Gastrocnemius medialis (tissue), 4 donors: ENCODE results near the gene CHTF8. TPM values are rescaled to one million over a fixed set of nuclear protein-coding genes. Genes with fewer than 3 reads are reported as not detected.

Source experiments
- ATAC-seq, 2 donors: fragments of 150-250 bp; one replicate each; pipeline ENCODE4 v1.9.1; 2016
- DNase-seq, 2 donors: peaks; one replicate each; pipeline ENCODE4 v3.0.0-alpha.2; 2019
- H3K27ac ChIP-seq, 4 donors: fragments of 200-600 bp; sonication (generic); 1 replicate in 1 of 4; 2 replicates in 3 of 4; pipeline ENCODE4 v1.5.1; 2016 to 2018; ENCODE audit warnings: mild to moderate bottlenecking in 2 of 4, moderate library complexity in 1 of 4
- H3K27me3 ChIP-seq, 3 donors: fragments of 200-600 bp; sonication (generic) in 2 of 3; 1 replicate in 1 of 3; 2 replicates in 2 of 3; pipeline versions ENCODE4 v1.5.1 to v1.6.0; 2016 to 2019; ENCODE audit warnings: mild to moderate bottlenecking in 1 of 3, moderate library complexity in 1 of 3
- H3K36me3 ChIP-seq, 2 donors: fragments of 200-600 bp; sonication (generic) in 1 of 2; one replicate each; pipeline ENCODE4 v1.5.1; 2017 to 2018
- H3K4me1 ChIP-seq, 2 donors: fragments of 200-600 bp; sonication (generic) in 1 of 2; one replicate each; pipeline ENCODE4 v1.5.1; 2016 to 2017; ENCODE audit warnings: mild to moderate bottlenecking in 2 of 2
- H3K4me3 ChIP-seq, 4 donors: fragments of 200-600 bp; sonication (generic) in 3 of 4; 1 replicate in 1 of 4; 2 replicates in 3 of 4; pipeline ENCODE4 v1.5.1; 2016 to 2019; ENCODE audit warnings: mild to moderate bottlenecking in 2 of 4
- H3K9me3 ChIP-seq, 3 donors: fragments of 200-600 bp; sonication (generic) in 2 of 3; 1 replicate in 1 of 3; 2 replicates in 2 of 3; pipeline ENCODE4 v1.5.1; 2016 to 2019
- CTCF ChIP-seq, 5 experiments: fragments of 450-650 bp in 3 of 5; fragments of 200-600 bp in 2 of 5; sonication (generic) in 2 of 5; IDR thresholded peaks in 4 of 5; conservative IDR thresholded peaks in 1 of 5; 1 replicate in 4 of 5; 2 replicates in 1 of 5; pipeline ENCODE4 v1.5.1; 2016 to 2019; ENCODE audit warnings: antibody characterized with exemption in 5 of 5, mild to moderate bottlenecking in 3 of 5, moderate library complexity in 3 of 5
- POLR2A ChIP-seq, 2 donors: fragments of 450-650 bp; IDR thresholded peaks; one replicate each; pipeline ENCODE4 v1.6.1; 2017; ENCODE audit warnings: antibody characterized with exemption in 2 of 2, mild to moderate bottlenecking in 2 of 2, moderate library complexity in 2 of 2
- in situ Hi-C, 4 donors: fragments of 200-750 bp; cut with MboI; loops; one replicate each; pipeline versions ENCODE4 v1.15.0 to v1.8.0; 2017; ENCODE audit warnings: low sequenced_read_pairs in 4 of 4
- intact Hi-C: fragments of 100-400 bp; cut with DNase I; formaldehyde crosslinking; loops from one replicate; pipeline ENCODE4 v1.15.1; 2023; ENCODE audit warnings: low total_unique reads
- total RNA-seq, 4 donors: library from RNA; depleted of rRNA; stranded (reverse); fragments of >200 nt; gene quantifications; one replicate each; pipeline versions ENCODE4 v1.1.0 to v1.2.3, GENCODE V29; 2016

The CHTF8 gene
- 10 to 100 TPM; 27.3 to 52.3 (median 34.8) TPM for total RNA-seq

- H3K27ac ChIP-seq = peak within 1 kb of the TSS; percentile 86 to 94 (median 92)
- H3K4me3 ChIP-seq = peak within 1 kb of the TSS; percentile 79 to 97 (median 86)
- in situ Hi-C loops = no loop called here
- ATAC-seq (peak; percentile 95 to 97), DNase-seq (peak; percentile 72 to 82)
- H3K4me1 ChIP-seq = peaks cover 26 to 29% of the 10 kb centered on the region in 2 donors
- H3K9me3 ChIP-seq = no peaks in the 10 kb centered on the region
- peaks cover 0 to 11% of the 10 kb centered on the region in 2 donors for H3K36me3 ChIP-seq
- intact Hi-C loops = loop anchor here (1.0 to 5.0 kb wide), 4 partner anchors 40 to 605 kb away; partner anchors contain the start of genes NFAT5 and SNTB2
- no peaks in the 10 kb centered on the region for H3K27me3 ChIP-seq
- peak; percentile 97 to 98 for TF ChIP-seq POLR2A (IDR thresholded peaks at IDR 0.05)
- TF ChIP-seq CTCF (IDR thresholded peaks at IDR 0.05 in 4 of 5, conservative IDR thresholded peaks at IDR 0.05 in 1 of 5) = no peak
Observed at GRCh38 chr16:69132424-69133252, at the start of gene CHTF8, which contains the start of gene UTP4. Gene CHTF8, minus strand, starts transcription at chr16:69132588. Its CDS starts 11,130 bp downstream, at chr16:69121458. Gene UTP4, plus strand, starts transcription at chr16:69132649. Its CDS starts 811 bp downstream, at chr16:69133460.

- intact Hi-C loops (no loop called here), in situ Hi-C loops (no loop called here)
- DNase-seq (no peak), ATAC-seq (no peak)
- TF ChIP-seq CTCF (IDR thresholded peaks at IDR 0.05 in 4 of 5, conservative IDR thresholded peaks at IDR 0.05 in 1 of 5) (no peak), POLR2A (IDR thresholded peaks at IDR 0.05) (no peak)
- Histone ChIP-seq H3K27ac (peak overlapping the region; percentile 38 to 64 (median 54)), H3K9me3 (no peaks in the 10 kb centered on the region), H3K36me3 (no peaks in the 10 kb centered on the region), H3K4me3 (no peak overlapping the region), H3K27me3 (no peaks in the 10 kb centered on the region), H3K4me1 (peaks cover 18 to 26% of the 10 kb centered on the region in 2 donors)
Observed at GRCh38 chr16:69180011-69180338, 47.6 kb upstream of the CHTF8 start.

- in situ Hi-C loops (no loop called here), intact Hi-C loops (no loop called here)
- no peaks in the 10 kb centered on the region for H3K27me3 ChIP-seq
- peak overlapping the region; percentile 38 to 64 (median 54) for H3K27ac ChIP-seq
- H3K4me3 ChIP-seq = no peak overlapping the region
- peaks cover 18 to 26% of the 10 kb centered on the region in 2 donors for H3K4me1 ChIP-seq
- H3K9me3 ChIP-seq = no peaks in the 10 kb centered on the region
- no peaks in the 10 kb centered on the region for H3K36me3 ChIP-seq
- DNase-seq (peak; percentile 57 to 77), ATAC-seq (peak; percentile 91 to 93)
- TF ChIP-seq CTCF (IDR thresholded peaks at IDR 0.05 in 4 of 5, conservative IDR thresholded peaks at IDR 0.05 in 1 of 5) (no peak), POLR2A (IDR thresholded peaks at IDR 0.05) (no peak)
Observed at GRCh38 chr16:69179328-69180010, 47.1 kb upstream of the CHTF8 start.

DNA sequence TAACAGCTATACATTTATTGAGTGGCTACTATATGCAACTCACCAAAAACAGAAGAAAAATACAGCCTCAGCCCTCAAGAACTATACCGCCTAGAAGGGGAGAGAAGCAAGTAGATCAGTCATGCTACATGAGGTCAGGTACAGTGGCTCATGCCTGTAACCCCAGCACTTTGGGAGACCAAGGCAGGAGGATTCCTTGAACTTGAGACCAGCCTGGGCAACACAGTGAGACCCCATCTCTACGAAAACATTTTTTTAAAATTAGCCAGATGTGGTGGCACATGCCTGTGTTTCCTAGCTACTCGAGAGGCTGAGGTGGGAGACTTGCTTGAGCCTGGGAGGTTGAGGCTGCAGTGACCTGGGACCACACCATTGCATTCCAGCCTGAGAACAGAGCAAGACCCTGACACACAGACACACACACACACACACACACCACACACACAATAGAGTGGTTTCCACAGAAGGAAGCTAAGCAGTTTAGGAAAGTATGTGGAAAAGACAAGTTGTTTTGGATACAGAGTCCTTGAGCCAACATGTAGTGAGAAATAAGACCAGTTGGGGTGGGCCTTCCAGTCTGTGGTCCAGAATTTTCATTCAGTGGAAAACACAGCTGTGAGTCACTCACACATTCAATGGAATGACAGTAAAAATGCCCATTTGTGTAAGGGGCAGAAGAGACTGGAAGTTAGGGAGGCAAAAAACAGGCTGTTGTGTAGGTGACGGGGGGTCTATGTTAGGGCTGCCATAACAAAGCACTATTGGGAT lies 43.8 kb upstream of the CHTF8 start:
- Histone ChIP-seq H3K36me3 (no peaks in the 10 kb centered on the region), H3K4me3 (no peak overlapping the region), H3K27me3 (no peaks in the 10 kb centered on the region), H3K27ac (no peak overlapping the region), H3K9me3 (no peaks in the 10 kb centered on the region), H3K4me1 (peaks cover 15 to 30% of the 10 kb centered on the region in 2 donors)
- intact Hi-C loops (no loop called here), in situ Hi-C loops (no loop called here)
- ATAC-seq (no peak), DNase-seq (no peak)
- no peak for TF ChIP-seq CTCF (IDR thresholded peaks at IDR 0.05 in 4 of 5, conservative IDR thresholded peaks at IDR 0.05 in 1 of 5)
- no peak for TF ChIP-seq POLR2A (IDR thresholded peaks at IDR 0.05)
